ENCODE data around the gene PVALB.

Gene PVALB

GRCh38 chr22:36809351-36809750 is 7.5 kb downstream of the PVALB start:
- TF ChIP-seq CTCF (conservative IDR thresholded peaks at IDR 0.05) (no peak), ZFX (IDR thresholded peaks at IDR 0.05) (no peak)
- no peak overlapping the region for H3K27ac ChIP-seq

GRCh38 chr22:36808721-36809344 is 8.0 kb downstream of the PVALB start:
- no peak overlapping the region for H3K27ac ChIP-seq
- no peak for TF ChIP-seq ZFX (IDR thresholded peaks at IDR 0.05)
- TF ChIP-seq CTCF (conservative IDR thresholded peaks at IDR 0.05): no peak

- TF ChIP-seq ZFX (IDR thresholded peaks at IDR 0.05): no peak
- TF ChIP-seq CTCF (conservative IDR thresholded peaks at IDR 0.05): no peak
- H3K27ac ChIP-seq: no peak overlapping the region
Observed at GRCh38 chr22:36807627-36808026, 9.2 kb downstream of the PVALB start.

- TF ChIP-seq CTCF (conservative IDR thresholded peaks at IDR 0.05) (no peak), ZFX (IDR thresholded peaks at IDR 0.05) (no peak)
- H3K27ac ChIP-seq: no peak overlapping the region
Observed at GRCh38 chr22:36806835-36807234, 10.0 kb downstream of the PVALB start.

GRCh38 chr22:36803358-36803757 is 13.5 kb downstream of the PVALB start:
- no peak overlapping the region for H3K27ac ChIP-seq
- TF ChIP-seq ZFX (IDR thresholded peaks at IDR 0.05) (no peak), CTCF (conservative IDR thresholded peaks at IDR 0.05) (no peak)

GRCh38 chr22:36798674-36799066 is 18.2 kb downstream of the PVALB start:
- H3K27ac ChIP-seq: no peak overlapping the region
- TF ChIP-seq CTCF (conservative IDR thresholded peaks at IDR 0.05): no peak
- no peak for TF ChIP-seq ZFX (IDR thresholded peaks at IDR 0.05)

- TF ChIP-seq CTCF (conservative IDR thresholded peaks at IDR 0.05): no peak
- no peak for TF ChIP-seq ZFX (IDR thresholded peaks at IDR 0.05)
Observed at GRCh38 chr22:36797911-36798673, 18.7 kb downstream of the PVALB start.

More at GRCh38 chr22:36797911-36798673, 18.7 kb downstream of the PVALB start:
- no peak overlapping the region for H3K27ac ChIP-seq

Data from C4-2B (cell line).